Fibroblast of skin of left quadriceps (primary cell): Measurements from ENCODE around the gene OR12D1.
"Not testable (repeated sequence)": the region's sequence is repeated elsewhere in the genome, so short reads cannot be mapped to it uniquely, and the experiment has no call there.

ENCODE experiments used
- DNase-seq, 2 experiments: peaks; one replicate each; pipeline ENCODE4 v3.0.0-alpha.2; 2013; ENCODE audit warnings: low read depth in 2 of 2

OR12D1 gene

DNA sequence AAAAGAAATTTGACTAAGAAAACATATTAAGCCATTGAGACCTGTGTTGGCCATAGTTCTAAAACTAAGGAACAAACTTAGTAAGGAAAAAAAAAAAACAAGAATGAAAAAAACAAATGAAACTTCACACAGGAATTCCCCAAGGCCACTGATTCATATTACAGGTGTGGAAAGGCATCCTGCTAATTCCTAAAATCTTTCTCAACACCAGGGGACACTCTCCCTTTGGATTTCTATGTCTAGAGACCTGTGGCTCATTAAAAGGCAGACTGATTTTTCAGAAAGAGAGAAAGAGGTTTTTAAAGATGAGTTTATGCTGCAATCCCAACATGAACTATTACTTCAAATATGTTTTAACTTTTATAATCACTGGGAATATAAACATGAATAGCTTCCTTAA is at the start of gene OR12D1:
OR12D1 (plus strand) TSS at position 341 of the 400 bp plus-strand sequence.
- no peak for DNase-seq

DNA sequence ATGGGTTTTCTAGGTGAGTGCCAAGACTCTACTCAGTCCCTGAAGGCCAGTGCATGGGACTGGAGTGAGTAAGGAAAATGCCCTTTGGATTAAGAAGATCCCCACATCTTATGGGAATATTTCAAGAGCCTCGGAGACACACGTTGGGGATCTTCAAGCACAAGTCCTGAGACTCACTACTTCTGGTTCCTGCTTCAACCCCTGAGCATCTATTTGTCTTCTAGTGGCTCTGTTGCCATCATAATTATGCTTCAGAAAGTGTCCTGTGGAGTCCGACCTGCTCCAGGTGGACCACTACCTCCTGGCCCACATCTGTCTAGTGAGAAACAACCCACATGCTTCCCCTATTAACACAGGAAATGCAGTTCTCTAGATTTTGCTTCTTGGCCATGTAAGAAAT is 46.0 kb upstream of the OR12D1 start, which contains the start of gene OR5V1:
OR5V1 (minus strand) TSS at position 101 of the 400 bp plus-strand sequence. CDS start 12,670 bp downstream, outside the sequence.
- DNase-seq: no peak

DNA sequence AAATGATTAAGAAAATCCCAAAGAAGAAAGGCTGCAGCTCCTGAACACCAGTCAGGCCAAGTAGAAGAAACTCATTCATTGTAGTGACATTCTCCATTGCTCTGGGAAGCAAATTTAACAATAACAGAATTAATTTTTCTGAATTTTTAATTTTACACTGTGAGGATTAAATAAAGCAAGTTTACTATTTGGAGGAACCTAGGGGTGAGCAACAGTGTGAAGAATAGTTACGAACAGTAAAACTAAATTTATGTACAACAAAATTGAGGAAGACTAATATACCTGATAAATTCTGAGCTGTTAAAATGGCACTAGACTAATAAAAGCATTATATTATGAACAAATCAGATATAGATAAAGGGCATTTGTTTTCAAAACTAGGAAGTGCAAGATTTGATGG is 39.5 kb upstream of the OR12D1 start, which contains the start of gene OR12D3:
OR12D3 (minus strand) TSS at position 101 of the 400 bp plus-strand sequence; CDS start at position 97, 4 bp downstream.
- no peak for DNase-seq

DNA sequence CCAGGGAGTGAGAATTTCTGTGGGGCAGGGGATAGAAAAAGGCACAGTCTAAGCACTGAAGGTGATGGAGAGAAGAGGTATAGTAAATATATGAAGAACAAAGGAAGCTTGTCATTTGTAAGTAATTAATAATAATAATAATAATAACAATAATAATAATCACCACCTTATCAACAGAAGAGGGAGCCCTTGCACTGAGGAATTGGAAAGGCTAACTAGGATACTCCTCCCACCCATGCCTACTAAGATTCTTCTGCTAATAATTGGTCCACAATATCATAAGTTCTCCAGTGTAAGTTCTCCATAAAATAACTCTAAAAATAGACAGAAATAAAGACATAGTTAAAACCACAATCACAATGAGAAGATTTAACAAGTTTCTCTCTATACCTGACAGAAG is 38.7 kb upstream of the OR12D1 start:
- DNase-seq: no peak

DNA sequence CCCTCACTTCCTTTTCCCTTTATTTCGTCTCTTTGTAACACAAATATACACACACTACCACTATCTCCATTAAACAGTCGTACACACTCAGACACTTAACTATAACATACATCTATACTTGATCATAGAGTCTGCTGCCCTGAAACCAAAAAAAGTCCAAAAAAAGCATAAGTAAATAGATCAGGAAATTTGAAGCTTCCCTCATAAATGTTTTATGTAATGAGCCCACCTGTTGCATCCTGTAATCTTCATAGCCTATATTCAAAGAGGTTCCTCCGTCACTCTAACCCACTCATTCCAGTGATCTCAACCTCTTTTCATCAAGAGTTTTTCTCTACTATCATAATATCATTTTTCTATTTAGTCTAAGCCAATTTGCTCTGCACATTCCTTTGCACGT is 26.2 kb upstream of the OR12D1 start:
- DNase-seq: no peak

DNA sequence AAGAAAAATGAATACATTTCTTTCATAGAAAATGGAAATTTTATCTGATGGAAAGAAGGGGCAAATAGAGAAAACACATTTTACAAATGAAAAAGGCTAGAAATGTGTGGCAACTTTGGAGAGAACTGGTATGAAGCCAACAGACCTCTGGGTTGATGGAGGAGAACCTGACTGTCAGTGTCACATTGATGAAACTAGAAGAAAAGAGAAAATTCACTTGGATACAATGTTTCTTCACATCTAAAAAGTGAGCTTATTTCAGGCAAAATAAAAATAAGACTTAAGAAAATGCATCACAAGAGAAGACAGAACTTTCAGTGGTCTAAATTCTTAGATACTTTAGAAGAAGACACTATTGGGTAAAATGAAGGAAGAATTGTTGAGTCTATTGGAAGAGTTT is 19.4 kb upstream of the OR12D1 start, which contains the start of gene OR12D2:
OR12D2 (plus strand) TSS at position 301 of the 400 bp plus-strand sequence. CDS start 1,069 bp downstream, outside the sequence.
- no peak for DNase-seq

DNA sequence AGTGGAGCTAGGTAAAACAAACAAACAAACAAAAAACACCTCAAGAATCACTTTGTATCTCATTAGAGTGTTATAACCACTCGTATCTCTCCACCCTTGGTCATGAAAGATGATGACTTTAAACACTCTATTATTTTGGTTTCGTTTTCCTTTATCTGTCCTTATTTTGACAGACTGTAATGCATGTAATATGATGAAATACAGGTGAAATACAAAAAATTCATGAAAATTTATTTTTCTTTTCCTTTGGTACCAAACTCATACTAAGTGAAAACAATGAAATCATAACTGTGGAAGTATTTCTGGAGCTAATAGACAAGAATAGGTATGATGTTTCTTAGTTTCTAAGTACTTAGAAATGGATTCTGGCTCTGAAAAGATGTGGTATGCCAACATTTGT is 15.2 kb upstream of the OR12D1 start:
- no peak for DNase-seq

DNA sequence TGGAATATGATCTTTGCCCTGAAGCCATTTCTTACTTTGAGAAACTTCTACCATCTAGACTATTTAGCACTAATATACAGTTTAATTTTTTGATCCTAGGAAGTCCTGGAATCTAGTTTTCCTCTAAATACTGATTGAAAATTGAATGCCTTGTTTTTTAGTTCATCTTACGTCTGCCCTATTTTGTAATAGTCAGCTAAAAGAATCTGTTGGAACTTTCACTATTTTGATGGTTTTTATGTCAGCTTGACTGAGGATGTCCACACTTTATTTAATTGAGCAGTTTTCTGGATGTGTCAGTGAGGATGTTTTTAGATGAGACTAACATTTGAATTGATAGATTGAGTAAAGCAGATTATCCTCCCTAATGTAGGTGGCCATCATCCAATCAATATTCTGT is 10.9 kb upstream of the OR12D1 start:
- DNase-seq: no peak

DNA sequence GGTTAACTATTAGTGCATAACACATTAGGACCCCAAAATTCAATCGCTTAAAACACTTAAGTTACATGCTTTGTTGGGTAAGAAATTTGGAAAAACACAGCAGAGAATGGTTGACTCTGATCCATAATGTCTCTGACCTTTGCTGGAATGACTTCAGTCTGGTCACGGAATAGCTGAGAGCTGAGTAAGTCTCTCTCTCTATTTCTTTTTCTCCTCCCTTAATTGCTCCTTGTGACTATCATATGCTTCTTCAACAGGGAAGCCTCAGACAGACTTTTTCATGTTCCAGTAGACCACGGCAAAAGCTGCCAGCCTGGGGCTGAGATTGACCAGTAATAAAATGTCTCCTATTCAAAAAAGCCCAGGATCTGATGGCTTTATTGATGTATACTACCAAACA is 4.8 kb downstream of the OR12D1 start:
- no peak for DNase-seq

DNA sequence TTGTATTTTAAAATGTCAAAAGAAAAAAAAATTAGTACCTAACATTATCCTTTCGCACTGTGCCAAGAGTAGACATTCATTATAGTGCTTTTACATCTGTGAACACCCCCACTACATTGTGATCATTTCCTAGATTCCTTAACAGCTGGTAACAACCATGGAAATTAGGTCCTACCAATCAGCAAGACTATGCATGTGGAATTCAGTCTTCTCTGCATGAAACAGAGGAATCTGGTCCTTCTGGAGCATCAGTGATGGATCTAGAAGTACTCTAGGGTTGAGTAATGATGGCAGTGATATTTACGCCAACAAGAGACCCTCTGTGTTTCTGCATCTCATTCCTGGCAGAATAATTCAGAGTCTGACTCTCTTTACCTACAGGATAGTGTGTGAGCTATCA is 9.4 kb downstream of the OR12D1 start:
- no peak for DNase-seq

DNA sequence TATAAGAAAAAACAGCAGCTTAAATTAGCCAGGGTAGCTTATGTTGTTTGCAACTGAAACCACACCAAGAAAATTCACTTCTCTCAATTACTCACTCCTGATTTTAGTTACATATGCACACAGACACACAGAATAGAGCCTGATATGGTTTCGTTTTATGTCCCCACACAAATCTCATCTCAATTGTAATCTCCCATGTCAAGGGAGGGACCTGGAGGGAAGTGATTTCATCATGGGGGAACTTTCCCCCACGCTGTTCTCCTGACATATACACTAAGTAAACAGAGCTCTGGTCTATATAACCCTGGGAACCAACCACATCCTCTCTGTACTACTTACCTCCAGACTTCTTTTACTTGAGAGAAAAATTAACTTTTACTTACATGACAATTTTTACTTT is 9.8 kb downstream of the OR12D1 start:
- DNase-seq: no peak

DNA sequence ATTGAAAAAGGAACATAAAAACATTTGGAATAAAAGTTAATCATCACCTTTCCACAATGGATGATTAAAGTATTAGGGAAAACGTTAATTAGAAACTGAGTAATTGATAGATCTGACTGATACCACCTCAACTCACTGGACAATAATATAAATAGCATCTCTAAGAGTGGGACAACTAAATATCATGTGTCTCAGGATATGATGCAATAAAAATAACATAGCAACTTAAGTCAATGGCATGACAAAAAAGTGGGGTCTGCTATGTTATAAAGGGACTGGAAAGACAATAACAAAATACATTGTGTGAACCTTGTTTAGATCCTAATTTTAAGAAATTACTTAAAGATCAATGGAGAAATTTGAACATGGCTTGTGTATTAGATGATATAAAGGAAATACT is 10.3 kb downstream of the OR12D1 start:
- DNase-seq: no peak

DNA sequence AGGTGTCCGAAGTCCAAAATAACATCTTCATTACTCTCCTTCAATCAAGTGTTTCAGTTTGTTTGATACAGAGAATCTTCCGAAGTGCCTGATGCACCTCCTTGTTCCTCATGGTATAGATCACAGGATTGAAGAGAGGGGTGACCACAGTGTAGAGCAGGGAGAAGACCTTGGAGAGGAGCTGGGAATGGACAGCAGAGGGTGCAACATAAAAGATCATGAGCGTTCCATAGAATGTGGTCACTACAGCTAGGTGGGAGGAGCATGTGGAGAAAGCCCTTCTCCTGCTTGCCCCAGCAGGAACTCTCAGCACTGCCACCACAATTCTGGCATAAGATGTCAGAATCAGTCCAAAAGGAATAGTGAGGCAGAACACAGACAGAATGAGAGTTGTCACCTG is 11.9 kb downstream of the OR12D1 start:
- no peak for DNase-seq

DNA sequence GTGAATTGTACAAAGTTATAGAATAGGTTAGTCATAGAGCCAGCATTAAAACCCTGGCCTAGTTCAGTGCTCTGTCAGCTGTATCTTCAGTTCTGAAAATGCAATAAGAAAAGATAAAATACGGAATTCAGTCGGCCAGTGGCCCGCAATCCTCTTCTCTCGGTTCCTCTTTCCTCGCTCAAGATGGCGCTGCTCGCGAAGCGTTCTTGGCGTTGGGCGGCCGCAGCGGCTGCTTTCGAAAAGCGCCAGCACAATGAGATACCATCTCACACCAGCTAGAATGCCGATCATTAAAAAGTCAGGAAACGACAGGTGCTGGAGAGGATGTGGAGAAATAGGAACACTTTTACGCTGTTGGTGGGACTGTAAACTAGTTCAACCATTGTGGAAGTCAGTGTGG is 22.0 kb downstream of the OR12D1 start:
- DNase-seq: not testable (repeated sequence)

DNA sequence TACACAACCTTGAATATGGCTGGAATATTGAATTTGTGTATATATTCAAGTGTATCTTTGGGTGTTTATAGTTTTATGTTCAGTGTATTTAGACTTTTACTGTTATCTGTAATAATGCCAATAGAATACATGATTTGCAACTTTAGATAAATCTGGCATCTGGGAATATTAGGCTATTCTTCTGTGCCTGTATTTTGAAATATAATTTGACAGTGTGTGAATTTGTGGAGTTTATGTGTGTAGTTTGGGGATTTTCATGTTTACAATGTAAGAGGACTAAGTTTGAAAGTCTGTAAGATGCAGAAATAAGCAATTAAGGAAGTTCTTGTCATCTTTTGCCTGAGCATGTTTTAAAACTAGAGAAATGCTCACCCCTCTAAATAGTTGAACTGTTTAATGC is 24.3 kb downstream of the OR12D1 start, which contains the start of gene OR10C1:
OR10C1 (plus strand) TSS at position 301 of the 400 bp plus-strand sequence. CDS start 710 bp downstream, outside the sequence.
- no peak for DNase-seq

DNA sequence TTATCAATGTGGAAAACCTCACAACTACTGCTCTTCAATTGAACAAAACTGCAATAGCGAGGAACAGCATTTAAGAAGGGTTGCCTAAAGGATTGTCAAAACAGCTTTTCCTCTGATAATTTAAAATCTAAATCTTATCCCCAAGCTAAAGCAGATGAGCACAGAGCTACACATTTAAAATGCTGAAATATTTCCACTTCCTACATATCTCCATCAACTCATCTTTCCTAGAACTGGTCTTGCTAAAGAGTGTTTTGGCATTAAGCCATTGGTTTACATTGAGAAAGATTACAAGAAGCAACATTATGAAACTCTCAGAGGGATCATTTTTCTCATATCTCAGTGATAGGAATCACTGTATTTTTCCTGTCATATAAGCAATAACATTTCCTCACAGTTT is 28.0 kb downstream of the OR12D1 start:
- no peak for DNase-seq

DNA sequence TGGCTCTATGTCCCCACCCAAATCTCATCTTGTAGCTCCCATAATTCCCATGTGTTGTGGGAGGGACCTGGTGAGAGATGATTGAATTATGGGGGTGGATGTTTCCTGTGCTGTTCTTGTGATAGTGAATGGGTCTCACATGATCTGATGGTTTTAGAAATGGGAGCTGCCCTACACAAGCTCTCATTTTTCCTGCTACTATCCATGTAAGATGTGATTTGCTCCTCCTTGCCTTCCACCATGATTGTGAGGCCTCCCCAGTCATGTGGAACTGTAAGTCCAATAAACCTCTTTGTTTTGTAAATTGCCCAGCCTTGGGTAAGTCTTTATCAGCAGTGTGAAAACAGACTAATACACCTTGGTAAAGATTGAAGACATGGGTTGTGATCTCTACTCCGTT is 29.3 kb downstream of the OR12D1 start:
- not testable (repeated sequence) for DNase-seq

DNA sequence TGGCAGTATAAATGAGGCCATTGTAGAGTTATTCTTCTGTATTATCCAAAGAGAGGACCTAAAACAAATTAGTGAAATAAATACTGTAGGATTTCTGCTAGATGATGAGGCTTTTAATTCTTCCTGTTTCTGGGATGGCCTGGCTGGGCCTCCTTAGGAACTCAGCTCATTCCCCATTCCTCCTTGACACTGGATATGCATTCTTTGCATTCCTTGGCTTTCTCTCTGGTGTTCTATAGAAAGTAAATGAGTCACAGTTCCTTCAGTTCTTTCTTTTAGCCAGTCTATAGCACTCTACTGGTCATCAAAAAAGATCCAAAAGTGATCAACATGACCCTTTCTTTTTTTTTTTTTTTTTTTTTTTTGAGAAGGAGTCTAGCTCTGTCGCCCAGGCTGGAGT is 32.9 kb downstream of the OR12D1 start:
- DNase-seq: no peak

DNA sequence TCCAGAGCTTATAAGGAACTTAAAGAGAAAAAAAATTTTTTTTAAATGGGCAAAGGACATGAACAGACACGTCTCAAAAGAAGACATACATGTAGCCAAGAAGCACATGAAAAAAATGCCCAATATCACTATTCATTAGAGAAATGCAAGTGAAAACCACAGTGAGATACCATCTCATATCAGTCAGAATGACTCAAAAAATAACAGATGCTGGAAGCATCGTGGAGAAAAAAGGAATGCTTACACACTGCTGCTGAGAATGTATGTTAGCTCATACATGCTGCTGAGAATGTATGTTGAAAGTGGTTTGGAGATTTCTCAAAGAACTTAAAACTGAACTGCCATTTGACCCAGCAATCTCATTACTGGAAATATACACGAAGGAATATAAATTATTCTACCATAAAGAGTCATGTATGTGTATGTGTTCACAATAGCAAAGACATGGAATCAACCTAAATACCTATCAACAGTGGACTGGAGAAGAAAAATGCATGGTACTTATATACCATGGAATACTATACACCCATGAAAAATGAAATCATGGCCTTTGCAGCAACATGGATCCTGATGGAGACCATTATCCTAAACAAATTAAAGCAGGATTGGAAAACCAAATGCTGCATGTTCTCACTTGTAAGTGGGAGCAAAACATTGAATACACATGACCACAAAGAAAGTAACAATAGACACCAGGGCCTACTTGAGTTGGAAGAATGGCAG is 36.9 kb downstream of the OR12D1 start:
- DNase-seq: no peak

DNA sequence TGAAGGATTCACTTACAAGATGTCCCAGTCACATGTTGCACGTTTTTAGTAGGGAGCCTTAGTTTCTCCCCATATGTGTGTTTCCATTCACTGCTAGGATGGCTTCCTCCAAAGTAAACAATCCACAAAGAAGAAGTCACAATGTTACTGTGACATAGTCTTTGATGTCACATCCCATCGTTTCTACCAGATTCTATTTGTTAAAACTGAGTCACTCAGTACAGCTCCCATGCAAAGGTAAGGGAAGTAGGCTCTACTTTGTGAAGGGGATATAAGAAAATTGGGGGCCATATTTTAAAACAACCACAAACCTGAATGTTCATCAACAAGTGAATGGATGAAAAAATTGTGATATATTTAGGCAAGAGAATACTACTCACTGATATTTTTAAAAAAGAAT is 42.2 kb downstream of the OR12D1 start, which contains the start of the genes OR11A1 and OR2H1:
OR11A1 (minus strand) TSS at position 101 of the 400 bp plus-strand sequence. CDS start 29,430 bp downstream, outside the sequence.
OR2H1 (plus strand) TSS at position 185 of the 400 bp plus-strand sequence. CDS start 4,615 bp downstream, outside the sequence.
- no peak for DNase-seq

DNA sequence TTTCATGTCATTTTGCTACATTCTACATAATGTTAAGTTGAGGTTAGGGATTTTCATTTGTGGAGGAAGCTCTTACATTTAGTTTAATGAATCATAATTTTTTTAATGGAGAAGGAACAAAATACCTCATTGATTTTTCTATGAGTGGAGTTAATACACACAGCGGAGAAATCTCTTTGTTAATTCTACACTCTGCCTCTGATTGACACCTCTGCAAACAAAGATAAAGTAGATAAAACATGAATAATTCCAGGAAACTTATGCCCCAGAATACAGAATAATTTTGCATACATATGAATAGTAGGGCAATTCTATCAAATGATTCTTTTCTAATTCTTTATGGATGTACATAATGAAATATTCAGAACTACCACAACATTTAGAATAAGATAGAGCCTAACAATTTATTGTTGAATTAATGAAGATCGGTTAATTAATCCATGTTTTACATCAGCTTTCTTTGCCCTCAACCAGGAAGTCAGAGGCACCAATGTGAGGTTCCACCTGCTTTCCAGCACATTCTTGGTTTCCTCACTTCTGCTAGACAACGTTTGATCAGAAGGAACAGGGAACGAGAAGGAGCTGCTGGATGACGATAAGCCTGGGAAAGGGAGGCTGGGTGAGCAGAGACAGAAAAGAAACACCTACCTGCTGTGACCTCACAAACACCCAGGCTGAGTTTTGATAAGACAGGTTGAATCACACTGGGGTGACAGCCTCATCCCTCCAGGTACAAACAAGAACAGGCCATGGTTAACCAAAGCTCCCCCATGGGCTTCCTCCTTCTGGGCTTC is 46.5 kb downstream of the OR12D1 start:
- DNase-seq: no peak

DNA sequence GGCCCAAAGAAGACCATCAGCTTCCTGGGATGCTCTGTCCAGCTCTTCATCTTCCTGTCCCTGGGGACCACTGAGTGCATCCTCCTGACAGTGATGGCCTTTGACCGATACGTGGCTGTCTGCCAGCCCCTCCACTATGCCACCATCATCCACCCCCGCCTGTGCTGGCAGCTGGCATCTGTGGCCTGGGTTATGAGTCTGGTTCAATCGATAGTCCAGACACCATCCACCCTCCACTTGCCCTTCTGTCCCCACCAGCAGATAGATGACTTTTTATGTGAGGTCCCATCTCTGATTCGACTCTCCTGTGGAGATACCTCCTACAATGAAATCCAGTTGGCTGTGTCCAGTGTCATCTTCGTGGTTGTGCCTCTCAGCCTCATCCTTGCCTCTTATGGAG is 47.3 kb downstream of the OR12D1 start:
- no peak for DNase-seq
